IPS-15b (cell line): ENCODE data around the gene THEM5.
A peak's percentile ranks its signal among the peaks of the same experiment; 100 is the strongest.

Experiments
- H3K27me3 ChIP-seq: one replicate; pipeline ENCODE4 v1.6.1; 2013; ENCODE audit warnings: low read length; ENCODE audit not compliant: control insufficient read depth, insufficient read depth
- H3K36me3 ChIP-seq: one replicate; pipeline ENCODE4 v1.6.1; 2013; ENCODE audit warnings: low read length; ENCODE audit not compliant: control insufficient read depth, insufficient read depth
- H3K4me1 ChIP-seq: one replicate; pipeline ENCODE4 v1.6.1; 2013; ENCODE audit warnings: mild to moderate bottlenecking, low read length; ENCODE audit not compliant: control insufficient read depth, insufficient read depth
- H3K4me3 ChIP-seq: one replicate; pipeline ENCODE4 v1.5.1; 2013; ENCODE audit warnings: low read depth, low read length
- H3K9ac ChIP-seq: one replicate; pipeline ENCODE4 v1.6.1; 2013; ENCODE audit warnings: low read depth, mild to moderate bottlenecking, low read length
- H3K9me3 ChIP-seq: one replicate; pipeline ENCODE4 v1.6.1; 2013; ENCODE audit warnings: mild to moderate bottlenecking, low read length; ENCODE audit not compliant: control insufficient read depth, insufficient read depth

The THEM5 gene

DNA sequence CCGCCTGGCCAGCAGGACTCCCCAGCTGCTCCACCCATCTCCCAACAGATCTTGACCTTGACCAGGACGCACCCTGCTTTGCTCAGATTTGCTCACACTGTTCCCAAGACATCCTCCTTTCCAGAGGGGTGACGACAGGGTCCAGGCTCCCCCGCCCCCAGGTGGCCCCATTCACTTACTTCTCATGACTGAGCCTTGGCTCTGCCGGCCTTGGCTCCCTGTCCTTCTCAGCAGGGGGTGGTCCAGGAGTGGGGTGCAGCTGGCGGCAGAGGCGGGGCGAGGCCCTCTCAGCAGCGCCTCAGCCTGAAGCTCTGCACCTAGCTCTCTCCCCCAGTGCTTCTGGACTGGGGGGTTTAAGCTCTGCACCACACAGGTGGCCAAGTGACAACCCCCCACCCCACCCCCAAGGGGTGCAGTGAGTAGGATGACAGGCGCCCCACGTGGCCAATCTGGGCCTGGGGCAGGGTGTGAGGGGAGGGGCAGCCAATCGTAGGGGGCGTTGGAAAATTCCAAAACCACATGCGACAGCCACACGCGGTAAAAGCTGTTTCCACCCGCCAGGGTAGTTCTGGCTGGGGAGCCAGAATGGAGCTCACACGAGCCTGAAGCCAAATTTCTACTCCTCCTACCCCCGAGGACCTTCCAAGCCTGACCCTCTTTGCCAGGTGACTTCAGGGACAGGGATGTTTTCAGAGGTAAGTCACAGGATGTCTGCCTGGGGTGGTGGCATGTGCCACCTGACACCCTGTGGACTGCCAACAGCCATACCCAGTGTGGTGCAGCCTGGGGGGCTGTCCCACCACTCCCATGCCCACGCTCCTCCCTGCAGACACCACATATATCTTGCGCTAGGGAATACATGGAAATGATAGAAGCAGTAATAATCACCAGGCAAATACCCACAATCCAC, 27.5 kb downstream of the THEM5 start:
- no peaks in the 10 kb centered on the region for H3K27me3 ChIP-seq
- peaks cover 39% of the 10 kb centered on the region for H3K4me1 ChIP-seq
- H3K4me3 ChIP-seq = peak overlapping the region; percentile 52
- H3K9me3 ChIP-seq = no peaks in the 10 kb centered on the region
- no peak overlapping the region for H3K9ac ChIP-seq
- no peaks in the 10 kb centered on the region for H3K36me3 ChIP-seq

DNA sequence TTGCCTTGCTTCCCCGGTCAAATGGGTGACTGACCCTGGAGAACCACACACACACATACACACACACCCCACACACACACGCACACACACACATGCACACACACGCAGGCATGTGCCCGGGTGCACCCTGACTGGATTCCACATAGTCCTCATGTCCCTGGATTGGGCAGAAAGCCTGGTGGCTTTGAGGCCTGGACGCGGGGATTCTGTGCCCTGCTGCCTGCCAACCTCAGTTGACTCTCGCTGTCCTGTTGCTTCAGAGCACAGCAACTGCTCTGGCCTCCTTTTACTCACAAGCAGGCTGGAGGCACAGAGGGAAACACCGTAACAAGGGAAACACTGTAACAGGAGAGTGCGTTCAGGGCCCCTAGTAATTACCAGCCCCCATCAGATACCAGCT, 28.3 kb downstream of the THEM5 start:
- Histone ChIP-seq H3K27me3 (no peaks in the 10 kb centered on the region), H3K9ac (no peak overlapping the region), H3K9me3 (no peaks in the 10 kb centered on the region), H3K36me3 (no peaks in the 10 kb centered on the region), H3K4me1 (peaks cover 34% of the 10 kb centered on the region), H3K4me3 (peak overlapping the region; percentile 52)

DNA sequence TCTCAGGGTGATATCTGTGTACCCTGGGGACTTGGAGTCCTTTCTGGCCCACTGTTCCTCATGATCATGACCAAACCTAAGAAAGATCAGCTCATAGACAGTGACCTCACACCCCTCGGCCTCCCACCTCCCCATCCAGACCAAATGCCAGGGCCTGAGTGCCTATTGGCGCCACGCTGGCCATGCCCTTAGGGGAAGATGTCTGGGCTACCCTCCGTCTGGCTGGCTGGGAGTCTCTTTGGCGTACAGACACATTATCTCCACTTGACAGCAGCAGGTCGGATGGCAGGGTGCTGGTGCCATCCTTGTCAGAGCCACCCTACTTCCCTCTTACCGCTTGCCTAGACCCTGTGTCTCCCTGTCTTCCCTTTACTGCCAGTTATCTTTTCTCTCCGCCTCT, 30.3 kb downstream of the THEM5 start:
- H3K9me3 ChIP-seq = no peaks in the 10 kb centered on the region
- peaks cover 18% of the 10 kb centered on the region for H3K4me1 ChIP-seq
- H3K9ac ChIP-seq = no peak overlapping the region
- H3K36me3 ChIP-seq = no peaks in the 10 kb centered on the region
- H3K27me3 ChIP-seq = no peaks in the 10 kb centered on the region
- no peak overlapping the region for H3K4me3 ChIP-seq

DNA sequence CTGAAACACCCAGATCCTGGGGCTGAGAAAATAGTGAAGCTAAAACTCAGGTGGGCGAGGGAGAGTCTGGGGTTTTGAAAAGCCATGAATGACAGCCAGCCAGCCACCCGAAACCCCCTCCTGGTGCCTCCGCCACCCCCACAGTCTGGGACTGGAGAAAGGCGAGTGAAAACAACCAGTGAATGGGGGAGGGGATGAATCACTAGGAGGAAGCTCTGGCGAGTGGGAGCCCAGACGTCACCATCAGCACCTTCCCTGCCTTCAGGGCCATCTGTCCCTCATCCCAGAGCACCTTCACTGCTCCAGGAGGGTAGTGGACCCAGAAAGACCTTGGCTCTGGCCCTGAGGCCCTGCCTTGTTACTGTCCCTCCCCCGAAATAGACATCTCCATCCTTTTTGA, 31.1 kb downstream of the THEM5 start:
- no peaks in the 10 kb centered on the region for H3K27me3 ChIP-seq
- H3K9ac ChIP-seq = no peak overlapping the region
- H3K36me3 ChIP-seq = no peaks in the 10 kb centered on the region
- peaks cover 15% of the 10 kb centered on the region for H3K4me1 ChIP-seq
- no peak overlapping the region for H3K4me3 ChIP-seq
- H3K9me3 ChIP-seq = no peaks in the 10 kb centered on the region

DNA sequence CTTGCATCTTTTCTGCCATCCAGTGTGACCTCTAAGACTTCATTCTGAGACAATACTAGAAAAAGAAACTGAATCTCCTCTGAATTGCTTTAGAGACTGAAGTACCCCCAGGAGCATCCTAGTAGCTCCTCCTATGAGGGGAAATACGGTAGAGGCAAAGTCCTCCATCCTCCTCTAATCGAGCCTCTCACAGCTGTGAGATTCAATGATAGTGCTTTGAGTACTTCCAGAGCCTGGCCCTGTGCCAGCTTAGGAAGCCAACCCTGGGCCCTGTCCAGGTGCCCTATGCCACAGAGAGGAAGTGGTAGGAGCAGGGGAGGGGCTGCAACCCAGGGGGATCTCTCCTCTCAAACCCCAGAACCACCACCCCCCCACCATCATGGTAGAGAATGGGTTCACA, 32.6 kb downstream of the THEM5 start:
- Histone ChIP-seq H3K4me3 (no peak overlapping the region), H3K9ac (no peak overlapping the region), H3K9me3 (no peaks in the 10 kb centered on the region), H3K36me3 (no peaks in the 10 kb centered on the region), H3K27me3 (no peaks in the 10 kb centered on the region), H3K4me1 (peaks cover 11% of the 10 kb centered on the region)

DNA sequence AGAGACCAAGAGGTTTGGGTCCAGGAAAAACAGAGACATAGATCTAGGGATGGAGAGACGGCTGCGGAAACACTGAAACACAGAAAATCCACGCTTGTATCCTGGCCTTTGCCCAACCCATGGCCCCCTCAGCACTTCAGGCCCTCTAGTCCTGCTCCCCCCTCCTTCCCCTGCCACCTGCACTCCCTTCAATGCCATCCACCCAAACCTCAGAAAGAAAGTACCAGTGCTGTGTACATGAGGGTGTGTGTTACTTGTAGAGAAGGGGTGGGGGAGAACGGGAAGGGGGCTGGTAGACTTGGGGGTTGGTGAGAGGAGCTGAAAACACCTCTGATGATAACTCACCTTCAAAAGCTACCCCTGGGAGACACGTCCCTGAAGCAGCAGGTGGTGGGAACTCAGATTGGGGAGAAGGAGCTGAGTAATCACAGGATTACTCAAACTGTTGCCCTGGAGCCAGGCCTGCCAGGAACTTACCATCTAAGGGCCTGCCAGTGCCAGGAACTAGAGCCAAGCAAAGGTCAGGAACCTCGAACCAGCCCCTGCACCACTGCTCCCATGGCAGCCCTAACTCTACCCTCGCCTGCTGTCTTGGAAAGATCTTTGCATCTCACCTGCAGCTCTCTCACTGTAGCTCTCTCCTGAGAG, 33.4 kb downstream of the THEM5 start:
- Histone ChIP-seq H3K36me3 (no peaks in the 10 kb centered on the region), H3K27me3 (no peaks in the 10 kb centered on the region), H3K4me3 (no peak overlapping the region), H3K4me1 (peaks cover 11% of the 10 kb centered on the region), H3K9me3 (no peaks in the 10 kb centered on the region), H3K9ac (no peak overlapping the region)

DNA sequence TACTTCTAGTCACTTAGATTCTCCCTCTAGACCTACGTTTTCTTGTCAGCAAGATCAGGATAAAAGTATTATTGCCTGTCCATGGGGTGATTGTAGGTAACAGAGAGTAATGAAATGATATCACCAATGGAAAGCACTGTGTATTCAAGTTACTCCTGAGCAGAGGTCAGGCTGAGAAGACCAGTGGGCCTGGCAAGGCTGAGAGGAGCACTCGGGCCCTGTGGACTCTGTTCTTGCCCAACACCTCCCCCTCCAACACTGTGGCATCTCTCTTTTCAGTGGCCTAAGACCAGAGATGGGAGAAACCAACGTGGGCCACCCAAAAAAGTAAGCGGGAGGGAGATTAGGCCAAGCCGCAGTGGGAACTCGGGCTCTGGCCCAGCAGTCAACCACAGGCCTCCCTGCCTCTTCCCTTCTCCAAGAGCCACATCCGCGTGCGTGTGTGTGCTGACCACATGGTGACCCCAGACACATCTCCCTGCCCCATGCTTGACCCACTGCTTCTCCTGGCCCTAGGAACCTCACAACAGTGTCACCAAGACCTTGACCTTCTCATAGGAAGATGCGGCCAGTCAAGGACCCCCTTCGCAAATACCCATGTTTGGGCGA, 34.2 kb downstream of the THEM5 start:
- Histone ChIP-seq H3K4me3 (no peak overlapping the region), H3K4me1 (peaks cover 11% of the 10 kb centered on the region), H3K9me3 (no peaks in the 10 kb centered on the region), H3K36me3 (no peaks in the 10 kb centered on the region), H3K27me3 (no peaks in the 10 kb centered on the region), H3K9ac (no peak overlapping the region)

DNA sequence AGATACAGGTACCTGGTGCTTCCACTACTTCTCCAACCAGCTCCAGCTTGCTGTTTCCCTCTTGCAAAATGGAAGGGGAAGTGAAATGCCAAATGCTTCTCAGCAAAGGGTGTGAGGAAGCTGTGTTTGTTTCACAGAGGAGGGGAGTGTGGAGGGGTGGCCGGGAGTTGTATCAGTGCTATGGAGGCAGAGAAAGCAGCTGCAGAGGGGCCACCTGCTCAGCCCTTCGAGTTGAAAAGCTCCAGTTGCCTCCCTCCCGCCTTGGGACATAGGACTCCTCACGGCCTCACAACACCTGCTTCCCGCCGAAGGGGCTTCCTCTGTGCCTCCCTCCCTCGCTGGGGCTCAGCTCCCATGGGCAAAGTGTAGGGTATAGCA, 36.2 kb downstream of the THEM5 start:
- Histone ChIP-seq H3K9ac (no peak overlapping the region), H3K27me3 (no peaks in the 10 kb centered on the region), H3K36me3 (no peaks in the 10 kb centered on the region), H3K9me3 (no peaks in the 10 kb centered on the region), H3K4me3 (no peak overlapping the region), H3K4me1 (peaks cover 4% of the 10 kb centered on the region)

DNA sequence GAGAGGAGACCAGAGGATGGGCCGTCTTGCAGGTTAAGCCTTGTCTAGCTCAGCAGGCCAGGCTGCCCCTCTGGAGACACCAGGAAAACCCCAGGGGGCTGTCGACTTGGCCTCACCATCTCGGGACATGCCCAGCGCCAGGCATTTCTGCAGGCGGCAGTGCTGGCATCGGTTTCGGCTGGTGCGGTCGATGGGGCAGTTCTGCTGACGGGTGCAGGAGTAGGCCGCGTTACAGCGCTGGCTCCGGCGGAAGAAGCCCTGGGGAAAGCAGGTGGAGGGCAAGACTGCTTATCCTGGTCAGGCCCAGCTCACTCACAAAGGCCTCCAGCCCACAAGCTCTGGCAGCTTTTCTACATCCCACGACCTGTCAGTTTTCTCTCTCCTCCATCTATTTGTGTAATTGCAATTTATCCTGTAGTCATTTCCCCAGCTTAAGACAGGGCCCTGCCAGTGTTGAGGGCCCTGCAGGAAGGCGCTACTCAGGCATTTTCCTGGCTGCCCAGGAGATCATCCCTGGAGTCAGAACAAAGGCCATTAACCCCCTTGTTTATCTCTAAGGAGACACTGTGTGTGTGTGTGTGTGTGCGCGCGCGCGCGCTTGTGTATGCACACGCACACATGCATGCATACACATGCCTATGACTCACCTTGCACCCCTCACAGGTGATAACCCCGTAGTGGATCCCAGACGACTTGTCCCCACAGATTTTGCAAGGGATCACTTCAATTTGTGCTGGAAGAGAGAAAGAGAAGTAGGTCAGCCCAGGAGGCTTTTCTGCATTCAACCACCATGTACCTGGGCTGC, 36.8 kb downstream of the THEM5 start:
- Histone ChIP-seq H3K27me3 (no peaks in the 10 kb centered on the region), H3K36me3 (no peaks in the 10 kb centered on the region), H3K9ac (no peak overlapping the region), H3K9me3 (no peaks in the 10 kb centered on the region), H3K4me1 (no peaks in the 10 kb centered on the region), H3K4me3 (no peak overlapping the region)

DNA sequence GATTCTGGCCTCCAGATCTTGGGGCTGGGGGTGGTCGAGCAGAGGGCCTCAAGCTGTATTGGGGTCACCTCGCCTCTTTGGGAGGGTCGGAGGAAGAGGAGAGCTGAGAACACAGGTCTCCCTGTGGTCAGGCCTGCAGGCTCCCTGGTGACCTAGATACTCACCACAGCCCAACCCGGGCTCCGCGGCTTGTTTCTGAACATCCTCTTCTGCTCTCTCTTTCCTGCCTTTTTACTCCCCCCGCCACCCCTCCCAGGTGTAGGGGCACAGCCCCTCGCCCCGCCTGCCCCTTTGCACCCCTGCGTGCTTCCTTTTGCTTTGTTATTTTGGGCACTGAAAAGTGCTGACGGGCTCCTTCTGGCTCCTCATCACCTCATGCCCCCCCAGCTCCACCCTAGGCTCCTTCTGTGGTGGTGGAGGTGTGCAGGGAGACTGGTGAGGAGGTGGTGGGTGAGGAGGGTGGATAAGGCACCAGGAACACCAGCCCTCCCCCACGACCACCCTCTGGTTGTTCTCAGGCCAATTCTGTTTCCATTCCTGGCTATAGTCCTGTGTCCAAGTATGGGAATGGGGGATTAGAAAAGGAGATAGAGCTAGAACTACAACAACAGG, 37.7 kb downstream of the THEM5 start:
- Histone ChIP-seq H3K9ac (no peak overlapping the region), H3K27me3 (no peaks in the 10 kb centered on the region), H3K4me1 (no peaks in the 10 kb centered on the region), H3K36me3 (no peaks in the 10 kb centered on the region), H3K4me3 (no peak overlapping the region), H3K9me3 (no peaks in the 10 kb centered on the region)

DNA sequence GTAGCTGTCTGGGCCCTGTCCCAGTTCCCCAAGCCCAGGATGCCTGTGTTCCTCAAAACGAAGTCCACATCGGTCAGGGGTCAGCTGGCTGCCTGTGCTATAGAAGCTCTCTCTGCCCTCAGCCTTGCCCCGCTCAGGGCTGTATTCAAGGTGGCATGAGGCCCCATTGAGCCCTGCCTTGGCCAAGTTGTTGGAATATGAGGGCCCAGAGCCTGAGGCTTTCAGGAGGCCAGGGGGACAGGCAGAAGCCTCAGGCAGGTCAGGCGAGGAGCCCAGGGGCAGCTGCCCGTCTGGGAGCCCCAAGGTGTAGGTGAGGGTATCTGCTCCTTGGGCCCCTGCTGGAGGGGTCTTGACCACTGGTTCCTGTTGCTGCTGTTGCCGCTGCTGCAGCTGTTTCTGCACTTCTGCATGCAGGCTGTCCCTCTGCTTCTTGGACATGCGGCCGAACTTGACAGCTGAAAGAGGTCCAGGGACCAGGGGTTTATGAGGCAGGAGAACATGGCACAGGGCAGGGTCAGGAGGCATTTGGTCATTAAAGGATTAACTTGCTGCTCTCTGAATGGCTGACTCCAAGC, 38.5 kb downstream of the THEM5 start:
- Histone ChIP-seq H3K27me3 (no peaks in the 10 kb centered on the region), H3K4me1 (peaks cover under 1% of the 10 kb centered on the region), H3K9me3 (no peaks in the 10 kb centered on the region), H3K4me3 (no peak overlapping the region), H3K9ac (no peak overlapping the region), H3K36me3 (no peaks in the 10 kb centered on the region)
